ENCODE results near the gene TMEM44.
"Not testable (repeated sequence)": the region's sequence is repeated elsewhere in the genome, so short reads cannot be mapped to it uniquely, and the experiment has no call there.

Gene TMEM44

GRCh38 chr3:194638991-194639605 lies 5.9 kb upstream of the TMEM44 start:
- no peak for DNase-seq

- no peak for DNase-seq
These were observed 4.6 kb upstream of the TMEM44 start for GRCh38 chr3:194637541-194638400.

DNA sequence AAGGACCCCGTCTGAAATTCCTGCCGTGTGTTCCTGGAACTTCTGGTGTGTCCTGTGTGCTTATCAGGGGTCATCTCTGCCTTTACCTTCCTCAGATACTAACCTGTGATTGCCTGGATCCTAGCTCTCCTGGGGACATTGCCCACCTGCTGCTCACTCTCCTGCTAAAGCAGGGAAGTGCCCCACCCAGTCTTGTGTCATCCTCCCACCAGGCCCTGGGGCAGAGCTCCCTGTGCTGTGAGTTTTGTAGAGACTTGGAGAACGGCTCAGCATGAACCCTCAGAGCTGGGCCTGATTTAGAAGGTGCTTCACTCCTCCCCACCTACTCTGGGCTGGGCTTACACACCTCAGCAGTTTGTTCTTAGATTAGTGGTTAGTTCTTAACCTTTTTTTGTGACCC lies 3.8 kb upstream of the TMEM44 start:
- DNase-seq, result no peak

- peak; percentile 12 for DNase-seq
These were observed 340 bp downstream of the TMEM44 start for GRCh38 chr3:194632809-194633348.

- no peak for DNase-seq
These were observed 902 bp downstream of the TMEM44 start for GRCh38 chr3:194632226-194632808.

- DNase-seq, result no peak
These were observed 1.5 kb downstream of the TMEM44 start for GRCh38 chr3:194631696-194632095.

- not testable (repeated sequence) for DNase-seq
These were observed 2.5 kb downstream of the TMEM44 start for GRCh38 chr3:194630681-194631080.

- DNase-seq, result no peak
These were observed 8.3 kb downstream of the TMEM44 start for GRCh38 chr3:194624956-194625355.

- DNase-seq, result no peak
These were observed 9.5 kb downstream of the TMEM44 start for GRCh38 chr3:194623449-194624290.

DNA sequence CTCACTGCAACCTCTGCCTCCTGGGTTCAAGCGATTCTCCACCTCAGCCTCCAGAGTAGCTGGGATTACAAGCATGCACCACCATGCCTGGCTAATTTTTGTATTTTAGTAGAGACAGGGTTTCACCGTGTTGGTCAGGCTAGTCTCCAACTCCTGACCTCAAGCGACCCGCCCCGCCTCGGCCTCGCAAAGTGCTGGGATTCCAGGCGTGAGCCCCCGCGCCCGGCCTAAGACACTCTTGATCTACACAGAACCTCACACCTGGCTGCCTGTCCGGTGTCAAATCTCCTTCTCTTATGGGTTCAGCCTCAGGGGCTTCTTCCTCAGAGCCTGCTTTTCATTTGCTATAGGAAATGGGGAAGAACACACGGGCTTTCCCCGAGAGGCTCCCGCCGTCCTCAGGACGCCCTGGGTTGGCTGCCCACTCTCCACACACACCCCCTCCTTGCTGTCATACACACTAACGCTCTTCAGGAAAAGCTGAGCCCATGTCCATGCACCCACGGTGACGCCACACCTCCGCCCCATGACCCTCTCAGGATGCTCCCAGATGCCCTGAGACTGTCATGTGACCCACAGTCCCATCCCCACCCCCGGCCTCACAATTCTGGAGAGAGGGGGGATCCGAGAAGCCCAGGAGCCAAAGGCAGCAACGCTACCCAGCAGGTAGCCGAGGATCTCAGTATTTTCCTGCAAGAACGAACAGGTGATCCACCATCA lies 10.4 kb downstream of the TMEM44 start:
- no peak for DNase-seq

DNA sequence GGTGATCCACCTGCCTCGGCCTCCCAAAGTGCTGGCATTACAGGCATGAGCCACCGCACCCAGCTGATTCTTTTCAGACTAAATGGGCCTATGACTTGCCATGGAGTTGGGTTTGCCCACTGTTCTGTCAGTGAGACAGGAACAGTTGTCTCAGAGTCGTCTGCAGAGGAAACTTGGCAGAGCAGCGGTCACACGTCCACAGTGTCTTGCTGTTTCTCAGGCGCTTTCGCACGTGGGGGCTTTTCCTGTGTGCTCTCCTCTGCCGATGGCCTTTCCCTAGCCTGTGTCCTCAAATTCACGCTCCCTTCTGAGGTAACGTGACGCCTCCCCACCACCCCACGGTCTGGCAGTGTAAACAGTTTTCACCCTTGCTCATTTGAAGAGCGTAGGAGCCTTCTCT lies 11.3 kb downstream of the TMEM44 start:
- DNase-seq, result no peak

- no peak for DNase-seq
These were observed 13.0 kb downstream of the TMEM44 start for GRCh38 chr3:194620196-194620595.

GRCh38 chr3:194619741-194620140 lies 13.5 kb downstream of the TMEM44 start:
- no peak for DNase-seq

DNA sequence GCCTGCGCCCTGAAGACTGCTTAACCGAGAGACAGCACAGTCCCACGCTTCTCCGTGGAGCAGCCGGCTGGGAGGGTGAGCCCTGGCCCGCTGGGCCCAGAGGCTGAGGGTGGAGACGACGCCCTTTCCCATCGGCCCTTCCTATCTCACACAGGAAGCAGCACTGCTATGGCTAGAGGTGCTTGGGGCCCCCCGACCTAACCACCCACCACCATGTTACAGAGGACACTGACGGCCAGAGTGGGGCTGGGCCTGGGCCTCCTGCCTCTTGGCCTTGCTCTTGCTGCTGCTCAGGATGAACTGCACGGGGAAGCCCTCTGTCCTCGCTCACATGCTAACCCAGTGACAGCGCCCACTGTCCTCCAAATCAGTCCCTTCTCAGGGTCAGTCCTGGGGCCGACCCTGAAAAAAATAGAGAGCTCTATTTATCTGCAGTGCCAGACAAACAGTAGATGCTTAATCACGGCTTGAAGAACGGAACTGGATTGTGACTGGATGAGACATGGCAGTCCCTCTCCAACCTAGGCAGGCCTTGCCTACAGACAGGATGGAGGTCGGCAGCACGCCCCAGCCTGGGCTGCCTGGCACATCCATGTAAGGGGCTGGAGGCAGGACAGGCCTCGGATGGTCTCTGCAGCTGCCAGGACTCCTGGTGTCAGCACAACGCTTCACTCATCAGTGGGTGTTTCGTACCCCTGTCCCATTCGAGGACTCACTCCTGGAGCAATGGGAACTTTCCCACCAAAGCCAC lies 14.2 kb downstream of the TMEM44 start:
- DNase-seq, result no peak

- no peak for DNase-seq
These were observed 15.4 kb downstream of the TMEM44 start for GRCh38 chr3:194617827-194618226.

- DNase-seq, result no peak
These were observed 16.0 kb downstream of the TMEM44 start for GRCh38 chr3:194617143-194617671.

DNA sequence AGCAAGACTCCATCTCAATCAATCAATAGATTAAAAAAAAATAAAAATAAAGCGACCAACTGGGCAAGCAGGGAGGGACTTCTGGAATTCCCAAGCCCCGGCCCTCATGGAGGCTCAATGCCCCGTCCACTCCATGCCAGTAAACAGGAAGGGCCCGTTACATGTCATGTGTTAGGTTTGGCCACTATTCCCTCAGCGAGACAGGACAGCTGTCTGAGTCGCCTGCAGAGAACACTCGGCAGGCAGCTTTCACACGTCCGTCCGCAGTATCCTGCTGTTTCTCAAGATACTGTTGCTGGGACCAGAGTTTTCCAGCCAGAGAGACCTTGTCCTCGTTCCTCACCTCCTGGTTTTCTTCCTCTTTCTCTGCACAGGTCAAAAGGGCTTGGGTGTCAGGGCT lies 18.0 kb downstream of the TMEM44 start:
- DNase-seq, result no peak

- no peak for DNase-seq
These were observed 21.0 kb downstream of the TMEM44 start for GRCh38 chr3:194612221-194612620.

DNA sequence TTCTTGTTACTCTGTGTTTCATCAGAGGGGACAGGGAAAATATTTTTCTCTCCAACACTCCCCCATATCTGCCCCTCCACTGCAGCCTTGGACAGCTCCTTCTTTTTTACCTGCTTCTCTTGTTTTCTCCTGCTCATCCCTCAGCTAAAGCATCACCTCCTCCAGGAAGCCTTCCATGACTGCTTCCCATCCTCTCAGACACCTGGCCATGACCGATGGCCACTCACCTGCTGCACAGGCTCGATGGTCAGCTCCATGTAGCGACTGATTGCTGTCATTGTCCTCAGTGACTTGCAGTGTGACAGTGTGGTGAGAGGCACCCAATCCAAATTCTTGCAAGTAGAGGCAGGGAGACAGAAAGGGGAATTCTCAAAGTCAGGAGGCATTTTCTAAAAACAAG lies 22.5 kb downstream of the TMEM44 start:
- DNase-seq, result no peak

GRCh38 chr3:194609601-194610000 lies 23.6 kb downstream of the TMEM44 start:
- DNase-seq, result no peak

- no peak for DNase-seq
These were observed 24.2 kb downstream of the TMEM44 start for GRCh38 chr3:194608981-194609380.
